ENCODE data around the gene SLX9. TPM values are rescaled to one million over a fixed set of nuclear protein-coding genes. Genes with fewer than 3 reads are reported as not detected.
A peak's percentile ranks its signal among the peaks of the same experiment; 100 is the strongest.
"Not testable (repeated sequence)": the region's sequence is repeated elsewhere in the genome, so short reads cannot be mapped to it uniquely, and the experiment has no call there.

SLX9 gene
- total RNA-seq, 2 experiments from 2014 or later: 42.4 to 47.0 TPM

DNA sequence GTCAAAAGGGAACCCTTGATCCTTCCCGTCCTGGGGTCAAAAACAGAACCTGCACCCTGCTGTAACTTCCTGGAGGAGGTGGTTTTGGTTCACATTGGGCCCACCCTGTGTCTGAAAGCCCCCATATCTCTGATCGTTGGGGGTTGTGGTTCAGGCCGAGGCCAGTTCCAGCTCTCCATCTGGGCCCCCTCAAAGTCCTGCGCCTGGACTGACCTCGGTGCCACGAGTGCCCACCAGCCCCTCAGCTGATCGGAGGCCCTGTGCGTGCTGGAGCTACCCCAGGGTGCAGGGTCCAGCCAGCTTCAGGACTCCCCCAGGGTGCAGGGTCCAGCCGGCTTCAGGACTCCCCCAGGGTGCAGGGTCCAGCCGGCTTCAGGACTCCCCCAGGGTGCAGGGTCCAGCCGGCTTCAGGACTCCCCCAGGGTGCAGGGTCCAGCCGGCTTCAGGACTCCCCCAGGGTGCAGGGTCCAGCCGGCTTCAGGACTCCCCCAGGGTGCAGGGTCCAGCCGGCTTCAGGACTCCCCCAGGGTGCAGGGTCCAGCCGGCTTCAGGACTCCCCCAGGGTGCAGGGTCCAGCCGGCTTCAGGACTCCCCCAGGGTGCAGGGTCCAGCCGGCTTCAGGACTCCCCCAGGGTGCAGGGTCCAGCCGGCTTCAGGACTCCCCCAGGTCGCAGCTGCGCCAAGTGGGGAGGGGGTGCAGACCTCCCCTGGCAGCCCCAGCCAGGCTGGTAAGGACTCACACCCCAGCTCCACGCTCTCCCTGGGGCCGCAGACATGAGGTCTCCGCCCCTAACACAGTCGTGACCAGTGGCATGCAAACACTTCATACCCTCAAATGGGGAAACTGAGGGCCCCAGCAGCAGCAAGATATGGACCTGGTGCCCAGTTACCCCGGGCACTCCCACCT lies 27.1 kb upstream of the SLX9 start:
- not testable (repeated sequence) for DNase-seq, H3K27me3 Mint-ChIP-seq, H3K9me3 Mint-ChIP-seq
- Mint-ChIP-seq H3K4me1 (peaks cover 81% of the 10 kb centered on the region), H3K36me3 (ENCODE audit: low read depth) (peaks cover 69% of the 10 kb centered on the region), H3K27ac (peak overlapping the region; percentile 93), H3K4me3 (peak overlapping the region; percentile 75)
- ChIA-PET CTCF (interaction anchor here (1.1 to 3.7 kb wide), 8 partner anchors 14 to 112 kb away, joined by 3 to 20 read pairs (median 12); partner anchors contain the start of genes SLX9 and UBE2G2), POLR2A (interaction anchor here (1.3 to 9.2 kb wide), 10 partner anchors 8 to 111 kb away, joined by 4 to 203 read pairs (median 10); partner anchors contain the start of genes ITGB2, PTTG1IP, SLX9 and UBE2G2)

DNA sequence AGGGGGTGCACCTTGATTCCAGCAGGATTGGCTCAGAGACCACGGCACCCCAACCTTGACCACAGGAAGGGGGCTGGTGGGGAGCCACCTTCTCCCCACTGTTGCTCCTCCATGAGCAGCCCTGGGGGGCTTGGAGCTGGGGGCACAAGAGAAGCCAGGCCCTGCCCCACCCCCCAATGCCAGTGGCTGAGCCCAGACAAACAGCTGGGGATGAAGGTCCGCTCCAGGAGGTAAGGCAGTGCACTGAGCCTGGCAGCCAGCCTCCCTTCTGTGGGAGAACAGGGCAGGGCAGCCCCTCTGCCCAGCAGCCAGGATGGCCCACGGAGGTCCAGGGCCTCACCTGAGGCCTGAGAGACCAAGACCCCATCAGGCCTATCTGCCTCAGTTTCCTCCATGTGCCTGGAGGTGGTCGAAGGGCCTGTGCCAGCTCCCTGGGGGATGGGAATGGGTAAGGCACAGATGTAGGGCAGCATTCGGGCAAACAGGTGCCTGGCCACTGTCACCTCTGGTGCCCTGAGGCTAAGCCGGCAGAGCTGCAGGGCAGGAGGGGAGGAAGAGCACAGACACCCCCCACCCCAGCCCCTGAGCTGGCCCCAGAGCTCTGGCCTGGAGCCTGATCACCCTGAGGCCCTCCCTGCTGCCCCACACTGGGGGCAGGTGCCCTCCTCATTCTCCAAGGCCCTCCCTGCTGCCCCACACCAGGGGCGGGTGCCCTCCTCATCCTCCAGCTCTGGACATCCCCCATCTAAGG lies 26.2 kb upstream of the SLX9 start:
- Mint-ChIP-seq H3K4me3 (peak overlapping the region; percentile 75), H3K27ac (peak overlapping the region; percentile 93), H3K4me1 (peaks cover 87% of the 10 kb centered on the region), H3K9me3 (no peaks in the 10 kb centered on the region), H3K27me3 (no peaks in the 10 kb centered on the region), H3K36me3 (ENCODE audit: low read depth) (peaks cover 73% of the 10 kb centered on the region)
- CTCF ChIA-PET: interaction anchor here (0.7 to 3.7 kb wide), 11 partner anchors 13 to 215 kb away, joined by 3 to 20 read pairs (median 5); partner anchors contain the start of gene UBE2G2
- no peak for DNase-seq
- POLR2A ChIA-PET: interaction anchor here (0.7 to 9.2 kb wide), 9 partner anchors 15 to 112 kb away, joined by 3 to 203 read pairs (median 7); partner anchors contain the start of genes PTTG1IP, SLX9 and UBE2G2

DNA sequence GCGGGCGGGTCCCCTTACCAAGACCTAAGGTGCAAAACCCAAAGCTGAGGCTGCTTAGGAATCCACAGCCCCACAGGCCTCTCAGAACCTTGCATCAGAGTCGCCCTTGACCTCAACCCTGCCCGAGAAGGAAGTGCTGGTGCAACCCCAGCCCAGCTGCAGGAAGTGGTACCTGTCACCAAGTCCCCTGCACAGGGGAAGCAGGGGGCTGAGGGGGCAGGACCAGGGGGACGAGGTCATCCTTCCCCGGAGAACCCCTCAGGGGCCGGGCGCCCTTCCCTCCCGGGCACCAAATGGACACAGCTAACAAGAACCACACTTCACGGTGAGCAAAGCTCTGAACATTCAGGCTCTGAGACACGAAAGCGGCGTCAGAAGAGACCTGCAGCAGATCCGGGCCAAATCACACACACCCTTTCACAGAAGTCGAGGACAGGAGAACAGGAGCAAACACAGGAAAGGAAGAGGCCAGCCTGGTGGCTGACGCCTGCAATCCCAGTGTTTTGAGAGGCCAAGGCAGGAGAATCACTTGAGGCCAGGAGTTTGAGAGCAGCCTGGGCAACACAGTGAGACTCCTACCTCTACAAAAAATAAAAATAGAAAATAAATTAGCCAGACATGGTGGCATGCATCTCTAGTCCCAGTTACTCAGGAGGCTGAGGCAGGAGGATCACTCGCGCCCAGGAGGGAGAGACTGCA lies 25.5 kb upstream of the SLX9 start:
- no peaks in the 10 kb centered on the region for H3K27me3 Mint-ChIP-seq
- peak overlapping the region; percentile 93 for H3K27ac Mint-ChIP-seq
- no peaks in the 10 kb centered on the region for H3K9me3 Mint-ChIP-seq
- POLR2A ChIA-PET: interaction anchor here (0.7 to 9.2 kb wide), 10 partner anchors 15 to 112 kb away, joined by 3 to 203 read pairs (median 6); partner anchors contain the start of genes PTTG1IP, SLX9 and UBE2G2
- CTCF ChIA-PET: interaction anchor here (0.7 to 3.7 kb wide), 11 partner anchors 12 to 214 kb away, joined by 3 to 20 read pairs (median 5); partner anchors contain the start of gene UBE2G2
- peak overlapping the region; percentile 75 for H3K4me3 Mint-ChIP-seq
- DNase-seq: peak; percentile 85
- peaks cover 70% of the 10 kb centered on the region for H3K36me3 Mint-ChIP-seq (ENCODE audit: low read depth)
- peaks cover 84% of the 10 kb centered on the region for H3K4me1 Mint-ChIP-seq

DNA sequence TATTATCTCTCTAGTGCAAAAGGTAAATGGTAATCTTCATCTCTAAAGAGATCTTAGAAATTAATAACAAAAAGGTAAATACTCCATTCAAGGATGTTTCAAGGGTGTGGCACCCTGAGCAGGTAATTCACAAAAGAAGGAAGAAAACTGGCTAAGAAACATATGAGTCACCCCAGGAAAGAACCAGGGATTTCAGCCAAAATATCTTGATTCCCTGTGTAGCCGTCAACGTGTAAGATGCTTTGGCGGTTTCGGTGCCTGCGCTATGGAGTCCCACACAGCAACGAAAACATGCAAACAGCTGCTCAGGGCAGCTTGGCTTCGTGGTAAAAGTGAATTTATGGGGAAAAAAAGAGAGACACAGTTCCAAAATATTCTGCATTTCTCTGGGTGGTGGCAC lies 22.9 kb upstream of the SLX9 start:
- Mint-ChIP-seq H3K9me3 (no peaks in the 10 kb centered on the region), H3K27me3 (no peaks in the 10 kb centered on the region), H3K4me3 (peak overlapping the region; percentile 100), H3K36me3 (ENCODE audit: low read depth) (peaks cover 68% of the 10 kb centered on the region), H3K27ac (peak overlapping the region; percentile 93), H3K4me1 (peaks cover 72% of the 10 kb centered on the region)
- DNase-seq: no peak
- ChIA-PET POLR2A (interaction anchor here (1.1 to 9.2 kb wide), 6 partner anchors 12 to 260 kb away, joined by 3 to 203 read pairs (median 5); partner anchors contain the start of genes KRTAP12-3 and PTTG1IP), CTCF (interaction anchor here (0.9 to 1.8 kb wide), 4 partner anchors 10 to 222 kb away, joined by 3 to 7 read pairs (median 4); no protein-coding TSS in a partner anchor)

DNA sequence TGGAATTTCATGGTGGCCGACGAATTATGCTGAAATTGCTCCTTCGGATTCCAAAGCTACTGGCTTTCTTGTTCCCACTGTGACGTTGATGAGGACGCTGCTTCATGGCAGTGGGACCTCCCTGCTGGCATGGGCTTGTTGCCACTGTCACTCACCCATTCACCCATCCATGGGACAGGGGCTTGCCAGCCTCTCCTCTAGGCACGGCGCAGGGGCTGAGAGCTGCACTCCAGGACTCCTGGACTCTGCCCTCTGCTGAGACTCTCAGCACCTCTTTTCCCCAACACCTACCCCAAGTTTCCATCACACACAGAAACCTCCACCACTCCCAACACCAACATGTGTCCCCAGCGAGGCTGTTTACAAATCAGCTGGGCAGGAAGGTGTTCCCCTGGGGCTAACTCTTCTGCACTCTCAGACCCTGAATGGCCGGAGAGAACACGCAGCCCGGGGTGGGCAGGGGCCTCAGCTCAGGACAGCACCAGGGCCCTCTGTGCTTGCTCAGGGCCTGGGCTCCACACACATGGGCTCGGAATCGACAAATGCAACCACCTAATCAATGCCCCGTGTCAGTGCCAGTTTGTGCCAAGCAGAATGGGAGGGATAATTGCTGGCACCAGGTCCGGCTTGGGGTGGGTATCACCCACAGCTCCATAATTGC lies 22.3 kb upstream of the SLX9 start:
- H3K4me1 Mint-ChIP-seq: peaks cover 70% of the 10 kb centered on the region
- DNase-seq: no peak
- peak overlapping the region; percentile 93 for H3K27ac Mint-ChIP-seq
- POLR2A ChIA-PET: interaction anchor here (1.4 to 9.2 kb wide), 4 partner anchors 11 to 45 kb away, joined by 4 to 203 read pairs (median 8); partner anchors contain the start of gene PTTG1IP
- H3K27me3 Mint-ChIP-seq: no peaks in the 10 kb centered on the region
- CTCF ChIA-PET: interaction anchor here (0.9 to 1.8 kb wide), 5 partner anchors 9 to 221 kb away, joined by 3 to 7 read pairs (median 5); no protein-coding TSS in a partner anchor
- peak overlapping the region; percentile 100 for H3K4me3 Mint-ChIP-seq
- H3K36me3 Mint-ChIP-seq (ENCODE audit: low read depth): peaks cover 66% of the 10 kb centered on the region
- no peaks in the 10 kb centered on the region for H3K9me3 Mint-ChIP-seq

DNA sequence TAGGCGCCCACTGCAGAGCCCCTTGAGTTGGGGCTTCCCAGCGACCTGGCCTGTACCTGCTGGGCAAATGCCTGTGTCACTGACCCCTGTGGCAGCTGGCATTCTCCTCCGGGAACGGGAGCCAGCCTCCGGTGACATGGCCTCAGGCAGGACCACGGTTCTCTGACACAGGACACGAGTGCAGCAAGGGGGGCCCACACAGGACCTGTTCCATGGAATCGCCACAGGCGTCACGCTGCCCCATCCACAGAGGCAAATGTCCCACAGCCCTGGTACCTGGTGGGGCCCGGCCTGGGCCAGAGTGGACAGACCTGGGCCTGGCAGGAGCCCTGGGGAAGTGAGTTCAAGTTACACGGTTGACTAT lies 21.7 kb upstream of the SLX9 start:
- ChIA-PET CTCF (interaction anchor here (0.9 to 1.8 kb wide), 5 partner anchors 9 to 221 kb away, joined by 3 to 7 read pairs (median 5); no protein-coding TSS in a partner anchor), POLR2A (interaction anchor here (1.4 to 9.2 kb wide), 5 partner anchors 11 to 46 kb away, joined by 4 to 203 read pairs (median 7); partner anchors contain the start of gene PTTG1IP)
- H3K9me3 Mint-ChIP-seq: no peaks in the 10 kb centered on the region

DNA sequence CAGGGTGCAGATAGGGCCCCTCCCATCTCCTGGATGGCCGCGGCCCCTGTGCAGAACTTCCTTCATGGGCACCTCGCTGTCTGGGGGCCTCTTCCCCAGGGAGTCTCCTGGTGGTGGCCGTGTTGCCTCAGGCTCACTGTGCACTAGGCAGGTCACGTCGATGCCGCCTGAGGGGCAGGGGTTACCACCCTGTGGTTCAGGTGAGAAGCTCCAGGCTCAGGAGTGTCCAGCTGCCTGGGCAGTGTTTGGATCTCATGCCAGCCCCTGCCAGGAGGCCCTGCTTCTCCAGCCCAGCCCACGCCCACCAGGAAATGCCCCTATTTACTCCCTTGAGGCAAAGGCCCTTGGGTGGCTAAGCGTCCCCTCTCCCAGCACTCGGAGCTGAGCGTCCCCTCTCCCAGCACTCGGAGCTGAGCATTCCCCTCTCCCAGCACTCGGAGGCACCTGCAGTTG lies 21.2 kb upstream of the SLX9 start:
- ChIA-PET CTCF (interaction anchor here (1.0 to 1.8 kb wide), 4 partner anchors 13 to 44 kb away, joined by 3 to 12 read pairs (median 4); no protein-coding TSS in a partner anchor), POLR2A (interaction anchor here (1.0 to 9.2 kb wide), 4 partner anchors 10 to 35 kb away, joined by 3 to 203 read pairs (median 8); no protein-coding TSS in a partner anchor)
- Mint-ChIP-seq H3K9me3 (no peaks in the 10 kb centered on the region), H3K27ac (peak overlapping the region; percentile 85), H3K4me1 (peaks cover 70% of the 10 kb centered on the region), H3K4me3 (peak overlapping the region; percentile 100), H3K36me3 (ENCODE audit: low read depth) (peaks cover 71% of the 10 kb centered on the region), H3K27me3 (no peaks in the 10 kb centered on the region)
- DNase-seq: no peak

More for the DNA sequence above, 21.7 kb upstream of the SLX9 start:
- DNase-seq: no peak
- Mint-ChIP-seq H3K36me3 (ENCODE audit: low read depth) (peaks cover 71% of the 10 kb centered on the region), H3K4me3 (peak overlapping the region; percentile 100), H3K27ac (peak overlapping the region; percentile 85), H3K27me3 (no peaks in the 10 kb centered on the region), H3K4me1 (peaks cover 73% of the 10 kb centered on the region)

DNA sequence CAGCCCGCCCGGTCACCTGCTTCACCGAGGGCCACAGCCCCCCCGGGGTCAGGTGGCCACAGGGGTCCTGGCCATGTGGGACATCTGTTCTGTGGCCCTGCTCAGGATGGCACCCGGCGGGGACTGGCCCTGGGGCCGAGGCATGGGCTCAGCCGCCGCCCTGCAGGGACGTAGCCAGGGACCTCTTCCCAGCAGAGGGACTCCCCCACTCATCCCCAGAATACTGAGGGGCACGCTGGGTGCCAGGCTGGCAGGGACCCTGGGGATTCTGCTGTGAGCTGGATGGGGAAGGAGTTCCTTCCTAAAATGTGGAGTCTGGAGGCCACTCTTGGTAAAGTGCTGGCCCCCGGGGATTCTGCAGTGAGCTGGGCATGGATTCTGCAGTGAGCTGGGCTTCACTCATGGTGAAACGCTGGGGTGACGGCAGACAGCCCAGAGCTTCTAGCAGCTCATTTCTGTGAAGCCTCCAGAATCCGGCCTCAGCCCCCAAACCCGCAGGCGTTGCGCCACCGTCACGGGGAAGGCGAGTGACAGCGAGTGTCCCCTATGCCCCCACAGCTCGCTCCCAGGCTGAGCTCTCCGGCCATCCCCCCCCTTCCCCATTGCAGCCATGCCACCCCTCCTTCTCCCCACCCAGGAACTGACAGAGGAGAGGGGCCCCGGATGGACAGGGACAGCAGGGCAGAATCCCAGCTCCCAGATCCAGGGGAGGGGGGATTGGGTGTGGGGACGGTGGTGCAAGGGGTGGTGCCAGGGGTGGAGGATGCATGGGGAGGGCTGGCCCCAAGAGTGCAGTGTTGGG lies 20.5 kb upstream of the SLX9 start:
- DNase-seq: no peak
- H3K4me3 Mint-ChIP-seq: peak overlapping the region; percentile 100
- H3K36me3 Mint-ChIP-seq (ENCODE audit: low read depth): peaks cover 73% of the 10 kb centered on the region
- peak overlapping the region; percentile 88 for H3K27ac Mint-ChIP-seq
- ChIA-PET CTCF (interaction anchor here (0.7 to 1.8 kb wide), 6 partner anchors 12 to 119 kb away, joined by 3 to 12 read pairs (median 3); partner anchors contain the start of gene PTTG1IP), POLR2A (interaction anchor here (0.8 to 9.2 kb wide), 8 partner anchors 10 to 46 kb away, joined by 3 to 203 read pairs (median 4); partner anchors contain the start of genes PTTG1IP and SLX9)
- no peaks in the 10 kb centered on the region for H3K27me3 Mint-ChIP-seq
- no peaks in the 10 kb centered on the region for H3K9me3 Mint-ChIP-seq
- peaks cover 71% of the 10 kb centered on the region for H3K4me1 Mint-ChIP-seq

DNA sequence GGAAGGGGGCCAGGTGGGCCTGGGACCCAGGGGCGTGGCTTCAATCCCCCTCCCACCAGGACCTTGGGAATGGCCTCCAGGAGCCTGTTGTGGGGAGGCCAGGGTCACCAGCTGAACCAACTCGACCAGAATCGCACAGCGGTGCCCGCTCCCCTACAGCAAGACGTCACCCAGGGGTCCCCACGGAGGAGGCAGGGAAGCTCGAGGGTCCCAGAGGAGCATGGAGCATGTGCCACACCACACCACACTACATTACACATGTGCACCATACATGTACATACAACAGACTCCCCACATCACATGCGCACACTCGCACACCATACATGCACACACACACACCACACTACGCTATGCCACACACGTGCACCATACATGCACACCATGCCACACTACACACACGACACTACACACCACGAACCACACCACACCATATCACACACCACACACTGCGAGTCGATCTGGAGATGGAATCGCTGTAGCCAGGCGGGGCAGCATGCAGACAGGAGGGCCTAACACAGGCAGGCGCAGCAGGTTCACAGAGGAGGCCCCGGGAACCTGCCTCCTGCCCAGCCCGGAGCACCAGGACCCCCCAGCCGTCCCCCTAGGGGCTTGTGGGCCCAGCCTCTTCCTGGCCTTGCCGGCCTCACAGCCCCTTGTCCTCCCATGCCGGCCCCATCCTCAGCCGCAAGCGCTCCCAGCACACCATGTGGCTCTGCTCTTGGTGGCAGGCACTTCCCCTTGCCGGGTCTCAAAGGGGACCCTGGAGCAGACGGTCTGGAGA lies 19.7 kb upstream of the SLX9 start:
- Mint-ChIP-seq H3K27me3 (no peaks in the 10 kb centered on the region), H3K4me3 (peak overlapping the region; percentile 100), H3K4me1 (peaks cover 72% of the 10 kb centered on the region), H3K36me3 (ENCODE audit: low read depth) (peaks cover 67% of the 10 kb centered on the region), H3K27ac (peak overlapping the region; percentile 88), H3K9me3 (no peaks in the 10 kb centered on the region)
- ChIA-PET POLR2A (interaction anchor here (0.7 to 9.2 kb wide), 13 partner anchors 8 to 49 kb away, joined by 3 to 203 read pairs (median 4); partner anchors contain the start of gene SLX9), CTCF (interaction anchor here (0.8 to 1.8 kb wide), 7 partner anchors 11 to 120 kb away, joined by 3 to 12 read pairs (median 4); partner anchors contain the start of gene PTTG1IP)
- DNase-seq: peak; percentile 50

Measured in activated CD4-positive, alpha-beta memory T cell treated with anti-CD3 and anti-CD28 coated beads, Interleukin-2, amount 10 ng/mL, durations not matched to agents 7 days and 5 days (primary cell).